Islet of Langerhans (tissue), 1 donor: ENCODE data around the gene GRHL3.

Source experiments
- FAIRE-seq: peaks from one replicate; lab custom pipeline; 2011; peaks lifted over from hg19 to GRCh38; lab: Jason Lieb, UNC

GRHL3 gene

DNA sequence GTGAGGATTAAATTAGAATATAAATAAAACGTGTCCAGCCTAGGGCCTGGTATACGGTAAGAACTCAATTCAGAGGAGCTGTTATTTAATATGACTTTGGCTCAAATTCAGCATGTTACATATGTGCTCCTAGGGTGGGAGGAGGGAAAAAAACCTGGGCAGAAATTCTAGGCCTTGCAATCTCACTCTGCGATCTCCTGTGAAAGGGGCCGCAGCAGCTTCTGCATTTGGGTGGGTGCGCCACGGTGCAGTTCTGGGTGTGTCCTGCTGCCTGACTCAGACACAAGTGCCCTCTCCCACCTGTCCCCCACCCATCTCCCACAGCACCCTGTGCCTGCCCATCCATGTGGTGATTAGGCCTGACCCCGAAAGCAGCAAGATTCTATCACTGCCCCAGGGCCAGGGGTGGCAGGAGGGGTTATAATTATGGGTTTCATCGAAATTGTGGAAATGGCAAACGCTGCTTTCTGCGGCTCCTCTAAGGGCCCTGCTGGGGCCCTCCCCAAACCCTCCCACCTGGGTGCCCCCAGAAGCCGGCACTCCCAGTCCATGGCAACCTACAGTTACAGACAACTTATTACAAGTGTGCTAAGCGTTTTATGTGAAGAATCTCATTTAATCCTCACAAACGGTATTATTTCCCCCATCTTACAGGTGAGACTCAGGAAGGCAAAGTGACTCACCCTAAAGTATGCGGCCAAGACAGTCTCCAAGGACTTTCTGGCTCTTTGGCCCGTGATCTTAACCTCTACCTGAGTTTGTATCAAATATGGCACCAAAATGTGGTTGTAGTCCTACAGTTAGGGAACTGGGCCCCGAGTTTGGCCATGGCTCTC is 25.5 kb upstream of the GRHL3 start:
- FAIRE-seq = no peak

DNA sequence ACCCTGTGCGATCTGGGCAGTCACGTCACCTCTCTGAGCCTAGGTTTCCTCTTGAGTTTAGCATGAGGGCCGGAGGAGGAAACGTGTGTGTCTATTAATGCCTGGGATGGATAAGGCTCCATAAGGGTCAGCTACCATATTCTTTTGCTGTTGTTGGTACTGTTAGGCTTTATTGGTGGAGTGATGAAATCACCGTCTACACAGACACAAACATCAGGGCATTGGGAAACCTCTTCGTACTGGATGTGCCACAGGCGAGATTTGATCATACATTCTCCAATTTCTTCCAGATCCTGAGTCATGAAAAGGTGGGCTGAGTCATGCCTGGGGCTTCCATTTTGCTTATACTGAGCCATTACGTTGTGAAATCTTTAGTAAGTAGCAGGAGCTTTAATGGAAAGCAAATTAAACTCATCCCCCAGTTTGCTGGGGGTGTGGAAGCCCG is 24.9 kb upstream of the GRHL3 start:
- FAIRE-seq = no peak

DNA sequence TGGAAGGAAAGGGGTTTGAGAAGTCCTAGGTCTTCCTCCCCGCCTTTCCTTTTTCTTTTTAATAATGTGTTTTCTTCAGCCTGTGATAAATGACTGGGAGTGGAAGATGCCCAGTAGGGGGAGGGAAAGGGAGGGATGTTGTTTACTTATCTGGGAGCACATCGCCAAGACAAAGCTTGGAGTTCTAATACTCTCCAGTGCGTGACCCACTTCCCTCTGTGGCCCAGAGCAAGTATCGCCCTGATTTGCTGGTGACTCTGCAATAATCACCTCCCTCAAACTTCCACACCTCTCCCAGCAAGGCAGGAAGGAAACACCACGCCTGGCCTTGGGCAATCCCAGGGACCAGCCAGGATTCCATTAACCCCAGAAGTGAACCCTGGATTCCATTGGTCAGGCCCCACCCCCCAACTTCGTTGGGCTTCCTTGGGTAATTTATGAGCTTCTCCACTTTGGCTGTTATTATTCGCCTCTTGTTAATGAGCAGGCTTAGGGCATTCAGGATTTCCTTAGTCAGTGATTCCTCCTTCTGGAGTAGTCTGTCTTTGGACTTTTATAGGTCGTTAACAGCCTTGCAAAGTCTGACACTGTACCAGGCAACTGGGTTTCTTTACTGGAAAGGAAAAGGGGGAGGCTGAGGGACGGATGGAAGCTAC is 24.3 kb upstream of the GRHL3 start:
- no peak for FAIRE-seq

DNA sequence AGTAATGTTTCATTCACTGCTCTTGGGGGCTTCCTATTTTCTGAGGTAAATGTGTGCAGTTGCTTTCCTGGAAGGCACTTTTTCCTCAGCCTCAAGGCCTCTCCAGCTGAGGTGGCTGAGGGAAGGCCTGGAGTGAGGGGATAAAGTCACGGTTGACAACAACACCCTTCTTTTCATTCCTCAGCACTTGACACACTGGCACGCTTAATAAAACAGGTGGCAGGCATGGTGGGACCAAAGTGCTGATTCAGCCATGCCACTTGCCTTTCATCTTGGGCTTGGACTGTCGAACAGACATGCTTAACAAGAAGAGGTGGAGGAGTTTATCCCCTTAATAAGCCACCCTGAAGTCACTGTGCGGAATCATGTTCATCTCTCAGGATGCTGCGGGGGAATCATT is 23.6 kb upstream of the GRHL3 start:
- FAIRE-seq = no peak

DNA sequence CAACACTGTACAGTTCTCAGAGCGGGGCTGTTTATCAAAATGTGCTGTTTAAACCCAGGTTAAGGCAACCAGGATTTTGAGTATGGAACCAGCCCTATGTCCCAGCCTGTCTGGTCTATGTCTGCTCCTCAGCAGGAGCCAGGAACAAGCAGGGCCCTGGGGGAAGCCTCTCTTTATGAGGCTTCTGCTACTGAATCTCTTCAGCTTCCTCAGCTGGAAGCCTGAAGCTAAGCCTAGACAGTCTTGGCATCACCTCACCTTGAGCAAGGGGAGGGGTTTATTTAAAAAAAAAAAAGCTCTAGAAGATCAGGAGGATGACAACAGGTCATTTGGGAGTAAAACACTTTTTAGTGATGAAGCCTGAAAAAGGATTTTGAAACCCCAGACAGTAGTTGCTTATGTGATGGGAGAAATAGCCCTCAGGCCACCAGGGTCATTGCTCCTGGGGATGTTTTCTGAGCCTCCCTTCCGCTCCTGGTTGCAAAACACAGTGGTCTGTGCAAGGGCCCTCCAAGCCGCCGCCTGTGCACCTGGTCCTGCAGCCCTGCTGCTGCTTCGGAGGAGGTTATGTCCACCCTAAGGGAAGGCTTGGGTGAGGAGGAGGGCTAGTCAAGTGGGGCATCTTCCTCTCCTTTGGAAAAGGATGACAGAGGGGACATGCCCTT is 21.8 kb upstream of the GRHL3 start:
- no peak for FAIRE-seq

DNA sequence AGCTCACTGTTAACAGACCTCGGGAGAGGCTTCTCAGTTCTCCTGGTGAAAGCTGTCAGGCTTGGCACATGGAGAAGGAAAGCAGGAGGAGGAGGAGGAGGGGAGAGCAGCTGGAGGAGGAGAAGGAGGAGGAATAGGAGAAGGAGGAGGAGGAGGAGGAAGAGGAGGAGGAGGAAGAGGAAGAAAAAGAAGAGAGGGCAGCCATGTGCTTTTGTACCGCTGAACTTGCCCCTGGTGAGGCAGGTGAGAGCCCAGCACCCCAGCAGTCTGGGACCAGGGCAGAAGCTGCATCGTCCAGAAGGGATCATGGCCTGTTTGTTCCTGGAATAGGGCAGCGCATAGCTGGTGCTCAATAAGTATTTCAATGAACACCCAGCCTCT is 21.3 kb upstream of the GRHL3 start:
- no peak for FAIRE-seq

DNA sequence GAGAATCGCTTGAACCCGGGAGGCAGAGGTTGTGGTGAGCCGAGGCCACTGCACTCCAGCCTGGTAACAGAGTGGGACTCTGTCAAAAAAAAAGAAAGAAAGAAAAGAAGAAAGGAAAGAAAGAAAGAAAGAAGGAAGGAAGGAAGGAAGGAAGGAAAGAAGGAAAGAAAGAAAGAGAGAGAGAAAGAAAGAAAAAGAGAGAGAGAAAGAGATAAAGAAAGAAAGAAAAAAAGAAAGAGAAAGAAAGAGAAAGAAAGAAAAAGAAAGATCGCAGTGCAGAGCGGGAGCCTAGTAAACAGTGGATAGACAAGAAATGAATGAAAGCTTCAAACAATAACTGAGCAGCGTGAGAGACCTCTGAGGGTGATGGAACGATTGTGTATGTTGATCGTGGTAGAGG is 20.6 kb upstream of the GRHL3 start:
- FAIRE-seq = no peak

DNA sequence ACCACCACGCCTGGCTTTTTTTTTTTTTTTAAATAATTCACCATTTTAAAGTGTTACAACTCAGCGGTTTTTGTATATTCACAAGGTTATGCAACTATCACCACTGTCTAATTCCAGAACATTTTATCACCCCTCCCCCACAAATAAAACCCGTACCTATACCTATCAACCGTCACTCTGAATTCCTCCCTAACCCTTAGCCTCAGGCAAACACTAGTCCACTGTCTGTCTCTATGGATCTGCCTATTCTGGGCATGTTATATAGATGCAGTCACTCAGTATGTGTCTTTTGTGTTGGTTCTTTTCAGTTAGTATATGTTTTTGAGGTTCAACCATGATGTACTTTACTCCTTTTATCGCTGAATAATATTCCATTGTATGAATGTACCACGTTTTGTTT is 19.3 kb upstream of the GRHL3 start:
- no peak for FAIRE-seq

DNA sequence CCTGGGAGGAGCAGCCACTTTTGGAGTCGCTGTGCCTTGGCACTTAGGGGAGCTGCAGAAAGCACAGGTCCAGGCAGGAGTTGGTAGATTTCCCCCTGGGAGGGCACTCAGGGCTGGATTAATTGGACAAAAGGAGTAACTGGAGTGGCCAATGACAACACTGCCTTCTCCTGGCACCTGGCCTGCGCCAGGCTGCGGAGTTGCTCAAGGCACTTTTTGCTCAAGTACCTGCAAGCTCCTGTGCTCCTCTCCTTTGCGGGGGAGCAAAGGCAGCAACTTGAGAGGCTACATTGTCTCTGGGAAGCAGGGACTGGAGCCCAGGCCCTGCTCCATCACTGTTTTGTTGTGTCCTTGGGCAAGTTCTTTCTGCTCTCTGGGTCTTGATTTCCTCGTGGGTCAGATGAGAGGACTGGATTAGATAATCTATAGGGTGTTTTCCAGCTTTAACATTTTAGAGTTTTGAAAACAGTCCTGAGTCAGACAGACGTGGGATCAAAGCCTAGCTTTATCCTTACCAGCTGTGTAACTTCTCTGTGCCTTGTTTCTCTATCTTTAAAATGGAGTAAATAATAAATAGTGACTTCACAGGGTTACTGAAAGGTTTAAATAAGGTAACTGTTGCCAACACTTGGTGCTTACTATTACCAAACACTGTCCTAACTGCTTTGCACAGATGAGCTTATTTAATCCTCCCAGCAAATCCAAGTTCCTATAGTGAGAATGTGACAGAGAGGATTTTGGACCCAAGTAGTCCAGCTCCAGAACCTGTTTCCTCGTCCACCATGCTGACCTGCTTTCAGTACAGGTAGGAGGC is 18.0 kb upstream of the GRHL3 start:
- no peak for FAIRE-seq

DNA sequence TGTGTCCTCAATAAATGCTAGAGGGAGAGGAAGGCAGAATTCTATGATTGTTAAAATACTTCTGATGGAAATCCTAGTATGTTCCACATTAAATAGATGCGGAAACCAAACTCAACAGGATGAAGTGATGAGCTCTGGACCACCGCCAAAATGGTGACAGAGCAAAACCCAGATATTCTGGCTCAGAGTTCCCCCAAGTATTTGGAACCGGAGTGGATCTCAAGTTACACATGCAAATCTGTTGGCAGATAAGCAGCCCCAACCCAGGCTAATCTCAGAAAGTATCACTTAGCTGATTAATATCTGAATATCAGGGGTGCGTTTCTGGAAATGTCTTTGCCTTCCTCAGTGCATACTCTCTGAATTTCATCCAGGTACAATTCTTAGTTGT is 17.4 kb upstream of the GRHL3 start:
- FAIRE-seq = no peak

DNA sequence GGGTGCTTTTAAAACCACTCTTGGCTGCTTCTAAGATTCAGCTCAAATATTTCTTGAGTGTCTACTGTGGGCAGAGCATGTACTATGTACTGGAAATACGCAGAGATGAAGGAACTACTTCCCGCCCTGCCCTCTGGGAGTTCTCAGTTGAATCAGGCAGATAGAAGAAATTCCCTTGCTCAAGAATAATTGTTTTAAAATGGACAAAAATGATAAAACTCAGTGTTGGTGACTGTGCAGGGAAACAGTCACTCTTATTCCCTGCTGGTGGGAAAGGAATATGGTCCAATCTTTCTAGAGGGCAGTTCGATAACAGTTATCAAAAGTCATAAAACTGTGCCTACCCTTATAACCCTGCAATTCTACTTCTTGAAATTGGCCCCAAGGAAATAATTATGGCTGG is 16.9 kb upstream of the GRHL3 start:
- no peak for FAIRE-seq

DNA sequence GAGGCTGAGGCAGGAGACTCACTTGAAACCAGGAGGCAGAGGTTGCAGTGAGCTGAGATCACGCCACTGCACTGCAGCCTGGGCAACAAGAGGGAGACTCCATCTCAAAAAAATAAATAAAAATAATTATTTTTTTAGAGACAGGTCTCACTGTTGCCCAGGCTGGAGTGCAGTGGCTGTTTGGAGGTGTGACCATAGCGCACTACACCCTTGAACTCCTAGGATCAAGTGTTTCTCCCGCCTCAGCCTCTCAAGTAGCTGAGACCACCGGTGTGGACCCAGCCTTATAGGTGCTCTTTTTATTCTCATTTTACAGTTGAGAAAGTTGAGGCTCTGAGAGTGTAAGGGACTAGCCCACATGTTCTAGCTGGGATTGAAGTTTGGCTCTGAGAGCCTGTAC is 15.6 kb upstream of the GRHL3 start:
- FAIRE-seq = no peak

DNA sequence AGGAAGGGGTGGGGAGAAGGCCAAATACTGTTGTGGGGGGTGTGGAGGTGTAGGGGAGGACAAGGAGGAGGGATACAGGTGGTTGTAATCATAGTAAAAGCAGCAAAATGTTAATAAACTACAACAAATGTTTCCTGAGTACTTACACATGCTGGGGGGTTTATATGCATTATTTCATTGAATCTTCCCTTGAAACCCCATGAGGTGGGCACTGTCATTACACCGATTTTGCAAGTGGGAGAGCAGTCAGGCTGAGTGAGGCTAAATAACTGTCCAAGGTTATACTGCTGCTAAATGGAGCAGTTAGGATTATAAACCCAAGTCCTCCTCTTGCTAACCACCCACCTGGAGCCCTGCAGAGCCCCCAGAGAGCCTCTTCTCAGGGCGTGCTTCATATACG is 14.4 kb upstream of the GRHL3 start:
- no peak for FAIRE-seq

DNA sequence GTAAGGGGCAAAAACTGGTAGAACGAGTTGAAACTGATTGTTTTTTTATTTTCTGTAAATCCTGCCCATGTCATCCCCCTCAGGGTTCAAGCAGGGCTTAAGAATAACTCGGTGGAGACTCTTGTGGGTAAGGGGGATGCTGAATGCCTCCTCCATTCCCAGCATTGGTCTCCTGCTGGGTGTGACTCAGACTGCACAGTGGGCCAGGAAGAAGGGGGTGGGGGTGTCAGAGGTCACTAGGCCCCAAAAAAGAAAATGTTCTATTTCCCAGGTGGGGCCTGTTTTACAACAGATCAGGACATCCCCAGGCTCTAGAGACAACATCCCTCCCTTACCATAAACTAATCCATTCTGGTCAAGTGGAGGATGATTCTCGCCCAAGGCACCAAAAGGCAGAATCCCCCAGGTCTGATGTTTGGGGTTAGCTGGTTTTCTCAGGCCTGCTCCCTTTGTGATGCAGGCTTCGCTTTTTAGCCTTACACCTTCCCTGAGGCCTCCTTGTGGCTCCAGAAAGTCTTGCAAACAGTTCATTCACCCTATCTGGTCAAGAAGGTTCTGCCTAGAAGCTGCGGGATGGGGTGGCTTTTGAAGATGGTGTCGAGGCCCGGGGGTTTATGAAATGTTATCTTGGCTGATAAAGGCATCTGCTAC is 10.7 kb upstream of the GRHL3 start:
- FAIRE-seq = no peak

DNA sequence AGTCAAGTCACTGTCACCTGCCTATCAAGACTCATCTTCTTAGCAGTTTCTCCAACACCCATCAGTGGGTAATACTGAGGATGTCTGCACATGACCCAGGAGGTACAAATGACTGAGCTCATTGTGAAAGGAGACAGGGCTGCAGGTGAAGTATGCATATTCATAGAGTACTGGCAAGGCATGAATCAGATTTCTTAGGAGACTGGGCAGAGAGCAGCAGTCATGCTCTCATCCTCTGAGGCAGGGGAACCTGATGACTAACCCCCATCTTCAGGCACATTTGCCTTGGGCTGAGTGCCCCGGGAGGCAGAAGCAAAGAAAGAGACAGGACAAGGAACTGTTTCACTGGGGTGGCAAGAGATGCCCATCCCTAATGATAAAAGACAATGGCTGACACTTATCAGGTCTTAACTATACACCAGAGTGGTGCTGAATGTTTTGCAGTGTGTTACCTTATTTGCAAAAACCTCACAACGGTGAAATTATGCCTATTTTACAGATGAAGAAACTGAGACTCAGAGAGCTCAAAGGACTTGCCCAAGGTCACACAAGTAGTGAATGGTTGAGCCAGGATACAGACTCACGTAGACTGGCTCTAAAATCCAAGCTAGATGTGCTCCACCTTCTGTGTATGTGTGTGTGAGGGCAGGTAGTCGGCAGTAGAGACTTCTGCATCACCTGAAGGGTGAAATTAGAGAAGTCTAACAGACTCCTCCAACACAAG is 9.2 kb upstream of the GRHL3 start:
- no peak for FAIRE-seq

DNA sequence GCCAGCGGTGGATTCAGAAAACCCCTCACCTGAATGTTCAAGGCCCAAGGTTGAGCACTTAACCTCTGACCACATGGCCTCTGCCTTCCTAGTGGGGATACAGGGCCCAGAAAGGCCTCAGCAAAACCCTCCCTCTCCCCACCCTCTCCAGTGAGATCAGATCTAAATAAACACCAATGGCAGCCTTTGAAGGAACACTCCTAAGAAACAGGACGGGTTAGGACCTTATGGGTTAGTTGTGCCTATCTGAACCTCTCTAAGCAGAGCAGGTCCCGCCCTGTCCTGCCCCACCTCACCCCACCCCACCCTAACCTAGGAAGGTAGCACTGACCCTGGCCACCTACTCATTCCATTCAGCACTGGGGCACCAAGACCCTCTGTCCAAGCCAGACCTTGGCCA is 7.9 kb upstream of the GRHL3 start:
- FAIRE-seq = no peak

DNA sequence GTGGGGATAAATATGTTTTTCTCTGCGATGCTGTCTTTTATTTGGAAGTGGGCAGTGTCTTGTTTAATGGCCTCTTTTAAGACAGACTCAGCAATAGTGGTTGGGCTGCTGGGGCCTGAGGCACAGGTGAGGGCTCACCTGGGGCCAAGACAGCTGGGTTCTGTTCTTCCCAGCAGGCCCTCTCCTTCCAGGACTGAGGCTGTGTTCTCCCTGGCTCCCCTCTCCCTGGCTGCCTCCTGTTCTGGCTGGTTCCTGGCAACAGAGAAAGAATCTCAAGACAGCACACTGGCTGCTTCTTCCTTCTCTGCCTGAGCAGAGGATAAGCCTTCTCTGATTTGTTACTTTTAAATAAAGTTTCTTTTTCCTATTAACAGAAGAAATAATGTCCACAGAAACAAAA is 7.4 kb upstream of the GRHL3 start:
- FAIRE-seq = no peak

DNA sequence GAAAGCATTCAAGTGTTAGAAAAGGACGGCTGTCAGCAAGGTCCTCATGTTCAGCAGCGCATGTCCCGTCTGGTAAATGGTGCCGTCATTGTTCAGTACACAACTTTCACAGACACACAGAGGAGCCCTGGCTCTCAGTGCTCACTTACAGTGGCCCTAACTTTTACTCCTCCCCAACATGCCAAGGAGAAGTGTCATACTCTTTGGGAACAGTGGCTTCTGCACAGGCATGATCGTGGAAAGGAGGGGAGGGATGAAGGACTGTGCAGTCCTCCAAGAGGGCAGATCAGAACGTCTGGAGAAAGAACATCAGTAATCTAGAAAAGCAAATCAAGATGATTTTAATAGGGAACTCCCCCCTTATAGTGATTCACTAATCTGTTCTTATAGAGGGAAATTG is 3.8 kb upstream of the GRHL3 start:
- FAIRE-seq = no peak

DNA sequence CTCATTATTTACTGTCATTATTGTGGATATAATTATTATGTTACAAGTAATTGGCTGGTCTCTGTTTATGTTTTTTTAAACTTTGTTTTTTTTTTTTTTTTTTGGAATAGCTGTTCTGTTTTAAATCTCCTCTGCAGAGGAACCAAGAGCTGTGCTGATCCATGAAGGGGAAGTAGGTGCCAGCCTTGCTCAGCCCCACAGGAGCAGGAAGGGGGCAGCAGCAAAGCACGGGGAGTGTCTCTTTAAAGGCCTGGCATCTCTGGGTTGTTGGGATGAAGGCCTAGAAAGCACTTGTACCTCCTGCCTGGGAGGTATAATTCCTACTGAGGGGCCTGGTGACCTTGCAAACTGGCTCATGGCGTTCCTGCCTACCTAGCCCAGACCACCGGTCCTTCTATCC is 2.5 kb upstream of the GRHL3 start:
- no peak for FAIRE-seq

DNA sequence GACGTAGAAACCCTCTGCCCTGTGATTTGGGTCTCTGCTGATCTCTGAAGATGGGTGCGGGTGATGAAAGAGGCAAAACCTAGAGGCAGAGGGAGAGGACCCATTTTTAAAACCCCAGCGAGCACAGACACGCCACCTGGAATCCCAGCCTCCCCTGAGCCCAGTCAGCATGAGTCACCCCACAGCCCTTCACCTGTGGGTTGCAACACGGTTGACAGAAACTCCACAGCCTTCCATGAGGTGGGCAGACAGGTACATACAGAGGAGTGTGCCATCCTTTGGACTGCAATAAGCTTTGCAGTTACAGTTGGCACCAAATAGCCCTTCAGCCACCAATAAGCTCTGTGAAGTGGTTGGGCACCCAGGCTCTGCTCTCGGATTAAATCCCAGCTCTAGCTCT is 2.1 kb upstream of the GRHL3 start:
- FAIRE-seq = no peak

DNA sequence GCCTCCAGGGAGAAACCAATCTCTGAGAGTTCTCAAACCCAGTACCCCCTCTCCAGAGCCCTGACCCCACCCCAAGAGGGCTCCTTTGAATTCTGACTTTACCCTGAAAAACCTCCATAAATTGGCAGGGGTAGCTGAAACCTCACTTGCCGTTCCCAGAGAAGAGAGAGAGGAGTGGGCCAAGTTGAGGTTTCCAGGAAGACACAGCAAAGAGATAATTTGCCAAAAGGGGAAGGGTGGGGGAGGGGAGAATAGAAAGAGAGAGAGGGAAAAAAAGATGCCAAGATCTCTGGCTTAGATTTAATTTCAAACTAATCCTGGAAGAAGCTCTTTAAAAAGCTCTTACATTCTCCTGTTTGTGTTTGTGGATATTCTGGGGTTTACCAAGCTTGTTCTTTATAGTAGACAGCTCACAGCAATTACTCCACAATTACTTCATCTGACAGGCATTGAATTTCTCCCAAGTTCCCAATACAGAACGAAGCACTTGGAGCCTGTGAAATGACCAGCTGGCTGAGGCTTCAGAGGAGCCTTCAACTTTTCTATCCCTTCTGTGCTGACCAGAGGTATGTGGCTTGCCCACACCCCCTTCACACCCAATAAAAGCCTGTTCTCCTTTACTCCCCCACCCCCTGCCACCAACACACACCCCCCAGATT is 1.1 kb upstream of the GRHL3 start:
- FAIRE-seq = no peak
